ENCODE measurements around the gene SREK1IP1.

Gene SREK1IP1

DNA sequence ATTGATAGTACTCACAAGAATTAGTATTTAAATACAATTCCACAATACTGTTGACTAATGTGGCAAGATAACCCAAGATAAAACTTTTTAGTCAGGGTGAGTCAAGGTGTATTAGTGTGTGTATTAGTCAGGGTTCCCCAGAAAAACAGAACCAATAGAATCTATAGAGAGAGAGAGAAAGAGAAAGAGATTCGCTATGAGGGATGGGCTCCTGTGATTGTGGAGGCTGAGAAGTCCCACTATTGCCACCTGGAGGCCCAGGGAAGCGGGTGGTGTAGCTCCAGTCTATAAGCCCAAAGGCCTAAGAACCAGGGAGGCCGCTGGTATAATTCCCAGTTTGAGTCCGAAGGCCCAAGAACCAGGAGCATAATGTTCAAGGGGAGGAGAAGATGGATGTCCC lies 88.2 kb downstream of the SREK1IP1 start:
- no peak for DNase-seq (ENCODE audit: low read depth)

DNA sequence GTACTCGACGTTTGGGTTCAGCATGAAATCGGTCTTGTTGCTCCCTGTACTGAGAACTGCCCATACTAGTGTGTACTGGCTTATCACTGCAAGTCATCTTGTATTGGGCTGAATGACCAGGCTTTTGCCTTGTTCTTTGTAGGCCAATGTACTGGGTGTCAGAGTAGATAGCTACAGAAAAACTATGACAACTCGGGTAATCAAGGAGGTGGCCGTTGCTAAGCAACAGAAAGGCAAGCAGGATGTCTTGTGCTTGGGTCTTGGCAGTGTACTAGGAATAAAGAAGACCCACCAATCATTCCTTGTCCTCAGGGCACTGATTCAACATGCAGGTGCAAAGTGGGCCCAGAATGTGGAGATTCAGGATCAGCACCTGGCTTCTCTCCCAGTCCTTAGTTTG lies 90.1 kb downstream of the SREK1IP1 start:
- no peak for DNase-seq (ENCODE audit: low read depth)

- DNase-seq (ENCODE audit: low read depth), result no peak
Observed at GRCh38 chr5:64671678-64672077, 96.8 kb downstream of the SREK1IP1 start.

DNA sequence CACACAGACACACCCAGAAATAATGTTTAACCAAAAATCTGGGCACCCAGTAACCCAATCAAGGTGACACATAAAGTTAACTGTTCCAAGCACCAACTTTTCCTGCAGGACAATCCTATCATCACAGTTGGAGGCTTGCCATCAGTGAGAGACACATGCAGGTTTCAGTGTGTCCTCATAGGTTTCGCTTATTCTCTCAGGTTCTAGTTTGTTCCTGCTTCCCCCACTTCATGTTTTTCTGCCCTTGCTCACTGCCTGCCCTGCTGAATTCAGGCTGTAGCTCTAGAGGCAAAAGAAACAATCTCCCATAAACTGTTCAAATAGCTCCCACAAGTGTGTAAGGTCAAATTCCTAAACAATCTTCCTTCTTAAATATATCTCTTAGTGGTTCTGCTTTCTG lies 98.2 kb downstream of the SREK1IP1 start:
- DNase-seq (ENCODE audit: low read depth), result no peak
